ENCODE data around the gene TMED7. TPM values are rescaled to one million over a fixed set of nuclear protein-coding genes. Genes with fewer than 3 reads are reported as not detected.
A peak's percentile ranks its signal among the peaks of the same experiment; 100 is the strongest.
"Not testable (repeated sequence)": the region's sequence is repeated elsewhere in the genome, so short reads cannot be mapped to it uniquely, and the experiment has no call there.

TMED7 gene
- total RNA-seq = 10 to 100 TPM; 57.7 to 83.4 (median 71.7) TPM

DNA sequence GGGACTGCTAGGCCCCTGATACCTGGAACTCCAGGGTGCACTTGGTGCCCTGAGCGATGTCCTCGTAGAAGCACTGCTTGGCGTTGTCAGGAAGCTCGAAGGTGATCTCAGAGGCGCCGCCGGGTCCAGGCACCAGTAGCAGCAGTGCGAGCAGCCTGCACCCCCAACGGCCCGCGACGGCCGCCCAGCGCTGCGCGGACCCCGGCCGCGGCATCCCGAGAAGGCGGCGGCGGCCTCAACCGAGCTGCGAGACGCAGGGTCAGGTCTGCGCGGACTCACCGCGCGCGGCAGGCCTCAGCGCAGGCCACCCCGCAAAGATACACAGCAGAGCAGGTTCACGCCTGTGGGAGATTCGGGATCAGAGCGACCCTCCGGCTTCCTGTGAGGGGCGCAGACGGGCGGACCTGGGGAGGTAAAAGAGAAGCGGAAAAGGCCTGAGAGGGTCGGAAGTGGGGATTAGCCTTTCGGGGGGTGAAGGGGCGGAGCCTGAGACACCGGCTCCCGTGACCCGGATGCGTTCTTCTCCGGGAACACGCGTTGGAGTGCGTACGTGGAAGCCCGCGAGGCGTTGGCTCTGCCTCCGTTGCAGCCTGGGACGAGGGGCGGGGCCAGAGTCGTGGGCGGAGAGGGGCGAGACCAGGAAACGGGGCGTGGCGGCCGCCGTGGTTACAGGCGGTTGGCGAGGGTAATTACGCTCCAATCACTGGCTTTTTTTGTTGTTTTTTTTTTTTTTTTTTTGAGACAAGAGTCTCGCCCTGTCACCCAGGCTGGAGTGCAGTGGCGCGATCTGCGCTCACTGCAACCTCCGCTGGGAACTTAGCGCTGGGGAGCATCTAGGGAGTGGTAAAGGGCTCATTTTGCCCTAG is at the start of gene TMED7:
TMED7 (minus strand) TSS at position 458 of the 866 bp plus-strand sequence; CDS start at position 214, 244 bp downstream.
- H3K27me3 ChIP-seq = no peaks in the 10 kb centered on the region
- peaks cover 39% of the 10 kb centered on the region for H3K4me1 ChIP-seq
- no peak for TF ChIP-seq EP300 (IDR thresholded peaks at IDR 0.05)
- TF ChIP-seq, protein P1, sequence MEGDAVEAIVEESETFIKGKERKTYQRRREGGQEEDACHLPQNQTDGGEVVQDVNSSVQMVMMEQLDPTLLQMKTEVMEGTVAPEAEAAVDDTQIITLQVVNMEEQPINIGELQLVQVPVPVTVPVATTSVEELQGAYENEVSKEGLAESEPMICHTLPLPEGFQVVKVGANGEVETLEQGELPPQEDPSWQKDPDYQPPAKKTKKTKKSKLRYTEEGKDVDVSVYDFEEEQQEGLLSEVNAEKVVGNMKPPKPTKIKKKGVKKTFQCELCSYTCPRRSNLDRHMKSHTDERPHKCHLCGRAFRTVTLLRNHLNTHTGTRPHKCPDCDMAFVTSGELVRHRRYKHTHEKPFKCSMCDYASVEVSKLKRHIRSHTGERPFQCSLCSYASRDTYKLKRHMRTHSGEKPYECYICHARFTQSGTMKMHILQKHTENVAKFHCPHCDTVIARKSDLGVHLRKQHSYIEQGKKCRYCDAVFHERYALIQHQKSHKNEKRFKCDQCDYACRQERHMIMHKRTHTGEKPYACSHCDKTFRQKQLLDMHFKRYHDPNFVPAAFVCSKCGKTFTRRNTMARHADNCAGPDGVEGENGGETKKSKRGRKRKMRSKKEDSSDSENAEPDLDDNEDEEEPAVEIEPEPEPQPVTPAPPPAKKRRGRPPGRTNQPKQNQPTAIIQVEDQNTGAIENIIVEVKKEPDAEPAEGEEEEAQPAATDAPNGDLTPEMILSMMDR (IDR thresholded peaks at IDR 0.05) = no peak
- TF ChIP-seq POLR2AphosphoS5 (IDR thresholded peaks at IDR 0.05) = peak in 2 of 3 donors; percentile 60 to 91
- TF ChIP-seq POLR2A (IDR thresholded peaks at IDR 0.05) = peak in 1 of 2 donors; percentile 37
- no peaks in the 10 kb centered on the region for H3K9me3 ChIP-seq
- H3K36me3 ChIP-seq = no peaks in the 10 kb centered on the region
- WGBS = under 1% methylated on average over 76 of the region's 77 CpGs
- H3K4me3 ChIP-seq = peak within 1 kb of the TSS; percentile 84
- peak; percentile 100 for DNase-seq (ENCODE audit: low spot score in 2 of 2)
- H3K27ac ChIP-seq = peak within 1 kb of the TSS; percentile 93

DNA sequence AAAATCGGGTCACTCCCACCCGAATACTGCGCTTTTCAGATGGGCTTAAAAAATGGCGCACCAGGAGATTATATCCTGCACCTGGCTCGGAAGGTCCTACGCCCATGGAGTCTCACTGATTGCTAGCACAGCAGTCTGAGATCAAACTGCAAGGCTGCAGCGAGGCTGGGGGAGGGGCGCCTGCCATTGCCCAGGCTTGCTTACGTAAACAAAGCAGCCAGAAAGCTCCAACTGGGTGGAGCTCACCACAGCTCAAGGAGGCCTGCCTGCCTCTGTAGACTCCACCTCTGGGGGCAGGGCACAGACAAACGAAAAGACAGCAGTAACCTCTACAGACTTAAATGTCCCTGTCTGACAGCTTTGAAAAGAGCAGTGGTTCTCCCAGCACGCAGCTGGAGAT is 48.9 kb upstream of the TMED7 start:
- not testable (repeated sequence) for H3K4me3 ChIP-seq; H3K9me3 ChIP-seq; H3K27ac ChIP-seq; DNase-seq (ENCODE audit: low spot score in 2 of 2); H3K36me3 ChIP-seq; H3K4me1 ChIP-seq; H3K27me3 ChIP-seq
- WGBS = 65% methylated on average over 9 of the region's 11 CpGs

DNA sequence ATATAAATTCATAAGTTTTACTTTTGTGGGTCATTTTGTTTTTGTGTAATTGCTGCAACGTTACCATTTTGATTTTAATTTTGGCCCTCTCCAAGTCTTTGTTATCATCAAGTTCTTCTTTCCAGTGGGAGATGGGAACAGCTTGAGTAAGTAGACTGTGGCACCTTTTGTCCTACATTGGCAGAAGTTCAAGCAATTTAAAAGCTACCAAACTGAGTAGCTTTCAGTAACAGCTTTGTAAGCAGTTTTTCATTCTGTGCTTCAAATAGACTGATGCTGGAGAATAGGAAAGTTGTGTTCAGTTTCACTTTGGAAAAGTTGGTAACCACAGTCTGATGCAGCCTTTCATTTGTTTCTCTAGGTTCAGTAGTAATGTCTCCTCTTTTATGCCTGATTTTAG is 47.8 kb upstream of the TMED7 start:
- WGBS = 2% methylated on average over 1 of the region's 1 CpG
- no peak for DNase-seq (ENCODE audit: low spot score in 2 of 2)

DNA sequence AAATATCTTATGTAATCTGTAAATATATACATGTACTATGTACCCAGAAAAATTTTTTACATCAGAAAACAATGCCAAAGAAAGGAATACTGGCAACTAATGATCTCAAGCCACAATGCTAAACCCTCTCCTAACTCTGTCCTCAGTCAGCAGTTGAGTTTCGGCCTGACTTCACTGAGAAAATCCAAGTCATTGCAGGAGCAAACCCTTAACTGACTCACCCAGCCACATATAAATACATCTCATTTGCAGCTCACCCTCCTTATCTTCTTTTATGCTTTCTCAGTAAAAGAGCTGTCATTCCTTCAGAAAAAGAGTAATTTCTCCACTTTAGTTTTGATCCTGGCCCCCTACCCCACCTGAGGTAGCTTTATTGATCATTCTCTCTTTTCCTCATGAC is 46.1 kb upstream of the TMED7 start:
- no peak for TF ChIP-seq POLR2AphosphoS5 (IDR thresholded peaks at IDR 0.05)
- WGBS = 94% methylated on average over 1 of the region's 1 CpG
- H3K27ac ChIP-seq = no peak overlapping the region
- no peaks in the 10 kb centered on the region for H3K36me3 ChIP-seq
- H3K9me3 ChIP-seq = no peaks in the 10 kb centered on the region
- DNase-seq (ENCODE audit: low spot score in 2 of 2) = no peak
- no peaks in the 10 kb centered on the region for H3K27me3 ChIP-seq
- H3K4me3 ChIP-seq = no peak overlapping the region
- no peaks in the 10 kb centered on the region for H3K4me1 ChIP-seq

More for the DNA sequence above, 47.8 kb upstream of the TMED7 start:
- TF ChIP-seq POLR2A (IDR thresholded peaks at IDR 0.05) (no peak), POLR2AphosphoS5 (IDR thresholded peaks at IDR 0.05) (no peak), EP300 (IDR thresholded peaks at IDR 0.05) (no peak)
- TF ChIP-seq, protein P1 (IDR thresholded peaks at IDR 0.05) = no peak
- Histone ChIP-seq H3K9me3 (no peaks in the 10 kb centered on the region), H3K4me1 (no peaks in the 10 kb centered on the region), H3K27ac (no peak overlapping the region), H3K27me3 (no peaks in the 10 kb centered on the region), H3K4me3 (no peak overlapping the region), H3K36me3 (no peaks in the 10 kb centered on the region)

DNA sequence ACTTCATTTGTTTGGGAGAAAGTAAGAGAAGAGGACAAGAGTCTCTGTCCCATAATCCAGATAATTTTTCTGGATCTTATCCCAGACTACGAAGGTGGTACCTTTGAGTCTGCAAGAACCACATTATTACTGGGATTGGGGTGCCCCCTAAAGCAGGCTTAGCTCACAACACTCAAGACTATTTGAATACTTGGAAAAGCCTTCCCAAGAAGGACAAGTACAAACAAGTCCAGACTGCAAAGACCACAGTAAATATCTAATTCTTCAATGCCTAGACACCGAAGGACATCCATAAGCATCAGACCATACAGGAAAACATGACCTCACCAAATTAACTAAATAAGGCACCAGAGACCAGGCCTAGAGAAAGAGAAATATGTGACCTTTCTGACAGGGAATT is 40.2 kb upstream of the TMED7 start:
- no peak overlapping the region for H3K27ac ChIP-seq
- DNase-seq (ENCODE audit: low spot score in 2 of 2) = no peak
- TF ChIP-seq POLR2A (IDR thresholded peaks at IDR 0.05) (no peak), EP300 (IDR thresholded peaks at IDR 0.05) (no peak), POLR2AphosphoS5 (IDR thresholded peaks at IDR 0.05) (no peak)
- TF ChIP-seq, protein P1 (IDR thresholded peaks at IDR 0.05) = no peak
- H3K4me3 ChIP-seq = no peak overlapping the region
- no peaks in the 10 kb centered on the region for H3K36me3 ChIP-seq
- H3K27me3 ChIP-seq = no peaks in the 10 kb centered on the region
- WGBS = 37% methylated on average over 2 of the region's 2 CpGs
- no peaks in the 10 kb centered on the region for H3K9me3 ChIP-seq
- no peaks in the 10 kb centered on the region for H3K4me1 ChIP-seq

DNA sequence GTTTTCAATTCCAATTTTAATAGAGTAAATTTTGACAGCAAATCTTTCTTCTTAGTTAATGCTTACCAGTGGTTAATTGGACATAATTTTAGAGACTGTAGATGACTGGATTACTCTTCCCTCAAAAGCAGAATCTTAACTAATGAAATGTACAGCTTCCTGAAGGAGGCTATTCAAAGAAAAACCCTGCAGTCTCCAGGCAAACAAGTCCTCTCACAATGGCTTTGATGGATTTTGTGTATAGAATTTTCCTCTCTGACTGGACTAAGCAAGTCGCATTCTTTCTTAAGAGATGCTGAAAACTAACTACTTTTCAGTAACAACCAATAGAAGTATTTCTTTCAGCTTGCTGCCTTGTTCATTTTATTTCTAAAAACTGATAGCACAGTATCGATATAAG is 35.7 kb upstream of the TMED7 start:
- 87% methylated on average over 2 of the region's 2 CpGs for WGBS
- no peak overlapping the region for H3K27ac ChIP-seq
- H3K27me3 ChIP-seq = no peaks in the 10 kb centered on the region
- no peaks in the 10 kb centered on the region for H3K4me1 ChIP-seq
- TF ChIP-seq POLR2A (IDR thresholded peaks at IDR 0.05) = no peak
- no peak for TF ChIP-seq POLR2AphosphoS5 (IDR thresholded peaks at IDR 0.05)
- TF ChIP-seq EP300 (IDR thresholded peaks at IDR 0.05) = no peak
- TF ChIP-seq, protein P1 (IDR thresholded peaks at IDR 0.05) = no peak
- no peak for DNase-seq (ENCODE audit: low spot score in 2 of 2)
- H3K9me3 ChIP-seq = peaks cover 6% of the 10 kb centered on the region
- no peak overlapping the region for H3K4me3 ChIP-seq
- no peaks in the 10 kb centered on the region for H3K36me3 ChIP-seq

Measured in suprapubic skin (tissue), 4 donors.